GM21529 (cell line): ENCODE results near the gene SIVA1.

Experiments used
- ATAC-seq: cut with Tn5 transposase; IDR thresholded peaks from one replicate; pipeline ENCODE4 v1.9.1; 2021; ENCODE audit not compliant: unreplicated experiment

Gene SIVA1

GRCh38 chr14:104770851-104771272, 17.9 kb downstream of the SIVA1 start:
- ATAC-seq, result no peak

- ATAC-seq, result no peak
These were observed 18.4 kb downstream of the SIVA1 start for GRCh38 chr14:104771374-104771773.

GRCh38 chr14:104771918-104772706, 19.2 kb downstream of the SIVA1 start:
- ATAC-seq, result no peak

- ATAC-seq, result no peak
These were observed 20.0 kb downstream of the SIVA1 start for GRCh38 chr14:104772707-104773504.

GRCh38 chr14:104773505-104774452, 20.8 kb downstream of the SIVA1 start:
- ATAC-seq, result no peak

DNA sequence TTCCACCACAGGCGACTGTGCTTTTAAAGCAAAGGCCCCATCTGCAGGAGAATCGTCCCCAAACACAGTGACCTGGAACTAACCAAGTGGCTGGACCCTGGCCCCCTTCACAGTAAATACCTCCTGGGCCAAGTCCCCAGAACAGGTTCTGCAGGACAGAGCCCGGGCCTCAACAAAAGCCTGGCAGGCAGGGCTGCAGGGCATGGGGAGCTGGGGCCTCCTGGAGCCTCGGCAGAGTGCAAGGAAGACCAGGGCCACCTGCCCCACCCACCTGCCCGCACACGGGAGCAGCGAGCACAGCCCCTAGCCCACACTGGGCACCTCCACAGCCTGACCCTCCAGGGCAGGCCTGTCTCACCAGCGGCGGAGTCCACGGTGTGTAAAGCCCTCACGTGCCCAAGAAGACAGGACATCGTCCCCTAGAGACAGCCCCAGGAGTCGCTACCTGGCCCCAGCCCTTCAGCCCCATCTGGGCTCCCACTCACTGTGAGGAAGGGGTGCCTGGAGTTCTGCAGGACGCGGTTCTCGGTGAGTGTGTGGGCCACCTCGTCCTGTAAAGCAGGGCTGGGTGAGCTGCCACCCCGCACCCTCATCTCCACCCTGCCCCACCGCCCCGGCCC, 21.6 kb downstream of the SIVA1 start:
- ATAC-seq, result no peak

GRCh38 chr14:104775073-104775489, 22.1 kb downstream of the SIVA1 start:
- no peak for ATAC-seq

- no peak for ATAC-seq
These were observed 23.5 kb downstream of the SIVA1 start for GRCh38 chr14:104776481-104776880.

DNA sequence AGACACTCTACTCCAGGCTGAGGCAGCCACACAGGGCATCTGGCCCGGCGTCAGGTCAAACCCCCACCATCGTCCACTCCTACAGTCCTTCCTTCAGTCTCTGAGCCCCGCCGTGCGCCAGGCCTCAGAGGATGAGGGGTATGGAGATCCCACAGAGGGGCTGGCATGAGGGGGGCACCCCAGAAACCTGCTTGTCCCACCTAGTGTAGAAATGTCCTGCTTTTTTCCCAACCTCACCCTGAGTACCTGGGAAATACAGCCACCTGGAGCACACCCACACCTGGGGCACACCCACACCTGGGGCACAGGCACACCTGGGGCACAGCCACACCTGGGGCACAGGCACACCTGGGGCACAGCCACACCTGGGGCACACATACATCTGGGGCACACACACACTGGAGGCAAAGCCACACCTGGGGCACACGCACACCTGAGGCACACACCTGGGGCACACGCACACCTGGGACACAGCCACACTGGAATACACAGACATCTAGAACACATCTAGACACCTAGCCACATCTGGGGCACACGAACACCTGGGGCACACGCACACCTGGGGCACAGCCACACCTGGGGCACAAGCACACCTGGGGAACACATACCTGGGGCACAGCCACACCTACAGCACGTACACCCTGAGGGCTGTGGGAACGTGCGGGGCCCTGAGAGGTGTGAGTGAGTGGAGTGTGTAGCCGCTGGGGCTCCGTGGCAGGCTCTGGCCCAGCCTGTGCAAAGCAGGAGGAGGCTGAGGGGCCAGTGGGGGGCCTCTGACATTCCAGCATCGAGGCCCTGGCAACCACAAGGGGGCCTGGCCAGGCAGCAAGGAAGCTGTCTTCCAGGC, 24.2 kb downstream of the SIVA1 start:
- no peak for ATAC-seq

- no peak for ATAC-seq
These were observed 24.9 kb downstream of the SIVA1 start for GRCh38 chr14:104777808-104778249.

- no peak for ATAC-seq
These were observed 25.9 kb downstream of the SIVA1 start for GRCh38 chr14:104778694-104779331.

GRCh38 chr14:104779776-104780512, 27.0 kb downstream of the SIVA1 start:
- ATAC-seq, result no peak

GRCh38 chr14:104780513-104781030, 27.6 kb downstream of the SIVA1 start:
- no peak for ATAC-seq

DNA sequence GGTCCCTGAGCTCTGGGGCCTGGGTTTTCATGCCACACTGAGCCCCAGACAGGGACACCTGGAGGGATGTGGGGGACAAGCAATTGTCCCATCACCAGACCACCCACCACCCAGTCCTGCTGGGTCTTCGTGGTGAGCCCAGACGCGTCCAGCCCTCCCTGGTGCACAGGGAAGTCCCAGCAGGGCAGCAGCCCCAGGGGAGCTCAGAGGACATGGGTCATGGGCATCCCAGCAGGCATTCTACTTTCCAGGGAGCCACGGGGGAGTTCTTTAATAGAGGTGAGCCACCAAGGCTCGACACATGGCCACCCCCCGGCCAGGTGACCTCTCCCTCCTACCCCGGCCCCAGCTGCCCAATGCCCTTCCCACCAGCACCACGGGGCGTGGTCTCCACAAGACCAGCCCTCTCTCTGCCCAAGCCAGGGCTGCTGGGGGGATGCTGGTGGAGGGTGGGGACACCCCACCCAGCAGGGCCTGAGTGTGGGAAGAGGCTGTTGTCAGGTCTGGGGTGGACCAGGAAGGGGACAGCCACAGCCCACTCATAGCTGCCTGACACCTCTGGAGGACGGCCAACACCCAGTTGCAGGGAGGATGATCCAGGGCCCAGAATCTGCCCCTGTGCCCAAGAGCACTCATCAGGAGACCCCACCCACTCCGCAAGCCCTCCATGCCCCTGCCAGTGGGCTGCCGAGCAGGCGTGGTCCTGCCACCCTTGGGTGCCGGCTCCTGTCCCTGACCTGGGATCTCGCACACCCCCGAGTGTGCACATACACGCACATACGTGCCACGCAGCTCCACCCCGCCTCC, 28.5 kb downstream of the SIVA1 start:
- no peak for ATAC-seq

- no peak for ATAC-seq
These were observed 29.3 kb downstream of the SIVA1 start for GRCh38 chr14:104782086-104782807.

- ATAC-seq, result no peak
These were observed 29.8 kb downstream of the SIVA1 start for GRCh38 chr14:104782808-104783139.
